Cortex of kidney (tissue), 1 donor: Measurements from ENCODE around the gene ARSJ.
"Not testable (repeated sequence)": the region's sequence is repeated elsewhere in the genome, so short reads cannot be mapped to it uniquely, and the experiment has no call there.

Source experiments
- DNase-seq: peaks from one replicate; lab custom pipeline; 2025; lab: John Stamatoyannopoulos, UW

ARSJ gene

GRCh38 chr4:113958766-113959538 is 20.5 kb downstream of the ARSJ start:
- no peak for DNase-seq

GRCh38 chr4:113957956-113958355 is 21.5 kb downstream of the ARSJ start:
- no peak for DNase-seq

GRCh38 chr4:113955948-113956347 is 23.5 kb downstream of the ARSJ start:
- DNase-seq, result no peak

- no peak for DNase-seq
Measured at GRCh38 chr4:113955411-113955810, 24.0 kb downstream of the ARSJ start.

DNA sequence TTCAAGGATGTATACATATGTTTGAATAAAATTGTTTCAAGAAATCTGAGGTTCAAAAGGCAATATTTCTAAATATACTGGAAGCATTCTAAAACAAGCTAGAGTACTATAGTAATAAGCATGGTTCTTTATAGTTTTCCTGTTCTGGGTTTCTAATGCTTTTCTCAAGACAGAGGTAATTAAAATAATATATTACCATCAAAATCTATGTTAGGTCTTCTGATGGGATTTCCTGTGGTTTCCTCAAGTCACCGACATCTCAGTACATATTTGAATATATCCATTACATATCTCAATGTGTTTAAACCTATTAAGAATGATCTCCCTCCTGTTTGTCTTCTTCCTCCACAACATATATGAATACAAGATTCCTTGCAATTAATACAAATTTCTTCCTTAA is 25.6 kb downstream of the ARSJ start:
- no peak for DNase-seq

DNA sequence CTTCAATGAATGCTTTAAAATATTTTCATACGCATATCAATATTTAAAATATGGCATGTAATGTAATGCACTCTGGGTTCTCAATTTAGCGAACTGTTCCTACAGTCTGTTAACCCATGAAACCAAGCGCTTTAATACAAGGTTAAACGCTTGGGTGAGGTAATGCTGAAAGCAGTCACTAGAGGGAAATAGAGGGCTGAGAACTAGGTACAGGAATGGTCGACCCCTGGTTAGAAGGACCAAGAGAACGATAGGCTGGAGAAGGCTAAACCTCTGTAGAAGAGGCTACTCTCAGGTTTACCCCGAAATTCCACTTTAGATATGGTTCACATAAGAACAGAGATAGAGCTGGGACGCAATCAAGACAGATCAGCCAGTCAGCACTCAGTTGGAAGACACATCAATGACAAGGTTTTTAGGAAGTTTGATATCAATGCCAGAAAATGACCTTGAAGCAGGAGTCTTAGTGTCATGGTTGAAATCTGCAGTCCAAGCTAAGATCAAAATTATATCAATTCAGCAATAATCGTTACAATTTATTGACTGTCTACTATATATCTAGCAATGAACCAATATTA is 26.9 kb downstream of the ARSJ start:
- DNase-seq, result no peak

DNA sequence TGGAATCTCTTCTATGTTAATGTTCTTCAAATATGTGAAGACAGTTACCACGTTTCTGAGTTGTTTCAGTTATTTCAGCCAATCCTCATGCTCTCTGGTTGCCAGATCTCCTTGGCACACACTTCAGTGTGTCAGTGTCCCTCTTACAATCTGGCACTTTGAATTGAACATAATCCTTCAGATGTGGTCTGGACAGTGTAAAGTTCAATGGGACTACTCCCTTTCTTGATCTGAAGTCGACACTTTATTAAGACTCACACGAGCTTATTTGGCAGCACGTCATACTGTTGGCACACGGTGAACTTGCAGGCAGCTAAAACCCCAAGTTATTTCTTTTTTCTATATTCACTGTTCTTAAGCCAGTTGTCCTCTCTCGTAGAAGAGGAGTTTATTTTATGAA is 28.2 kb downstream of the ARSJ start:
- DNase-seq, result no peak

GRCh38 chr4:113950207-113950606 is 29.2 kb downstream of the ARSJ start:
- no peak for DNase-seq

GRCh38 chr4:113947484-113947883 is 32.0 kb downstream of the ARSJ start:
- DNase-seq, result no peak

DNA sequence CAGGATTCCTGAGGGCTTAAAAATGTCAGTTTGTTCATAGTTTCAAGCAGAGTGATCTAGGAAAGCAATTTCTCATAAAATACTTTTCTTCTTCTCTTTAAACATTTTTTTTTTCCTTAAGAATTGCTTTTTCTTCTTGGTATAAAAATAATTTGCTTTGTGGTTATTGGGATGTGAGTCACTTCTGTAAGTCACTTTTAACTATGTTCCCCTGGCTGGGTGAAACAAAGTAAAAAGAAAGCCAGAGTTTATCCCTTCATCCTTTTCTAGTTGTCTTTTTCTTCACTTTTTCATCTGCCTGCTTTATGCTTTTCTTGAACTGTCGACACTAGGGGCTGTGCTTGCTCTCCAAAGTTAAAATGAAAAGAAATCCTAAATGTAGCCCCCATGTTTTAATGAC is 33.5 kb downstream of the ARSJ start:
- no peak for DNase-seq

GRCh38 chr4:113943863-113944262 is 35.6 kb downstream of the ARSJ start:
- DNase-seq, result no peak

DNA sequence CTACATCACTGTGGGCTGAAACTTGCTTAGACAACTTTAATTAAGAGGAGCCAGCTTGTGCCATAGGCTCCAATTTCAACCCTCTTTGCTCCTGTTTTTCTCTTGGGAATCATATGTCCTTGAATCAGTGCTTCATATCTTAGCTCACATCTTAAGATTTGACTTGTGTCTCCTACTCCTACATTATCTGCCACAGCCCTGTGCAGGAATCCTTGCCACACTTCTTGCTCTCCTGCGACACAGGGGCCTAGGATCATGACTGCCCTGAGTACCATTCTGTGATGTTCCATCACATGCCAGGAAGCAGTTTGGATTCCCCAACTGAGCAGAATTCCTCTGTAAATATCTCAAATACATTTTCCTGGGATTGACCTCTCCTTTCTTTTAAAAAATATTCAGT is 36.4 kb downstream of the ARSJ start:
- DNase-seq, result no peak

- DNase-seq, result no peak
Measured at GRCh38 chr4:113941836-113942235, 37.6 kb downstream of the ARSJ start.

- not testable (repeated sequence) for DNase-seq
Measured at GRCh38 chr4:113940103-113940502, 39.3 kb downstream of the ARSJ start.

GRCh38 chr4:113935190-113935589 is 44.3 kb downstream of the ARSJ start:
- DNase-seq, result no peak

DNA sequence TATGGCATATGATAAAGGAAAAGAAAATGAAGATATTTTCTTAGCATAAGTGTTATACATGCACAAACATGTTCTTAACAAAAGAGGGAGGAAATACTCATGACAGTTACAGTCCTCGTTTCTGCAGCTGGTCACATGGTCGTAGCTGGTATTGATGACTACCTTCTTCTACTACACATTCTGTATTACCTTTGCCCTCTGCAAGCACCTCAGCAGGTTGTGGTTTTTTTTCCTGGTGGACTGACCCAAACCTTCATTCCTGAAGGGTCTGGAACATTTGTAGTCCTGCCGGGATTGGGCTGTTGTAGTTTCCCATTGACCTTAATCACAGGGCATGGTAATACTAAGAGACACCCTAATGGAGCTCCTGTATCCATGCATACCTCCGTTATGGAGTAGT is 54.7 kb downstream of the ARSJ start:
- not testable (repeated sequence) for DNase-seq

DNA sequence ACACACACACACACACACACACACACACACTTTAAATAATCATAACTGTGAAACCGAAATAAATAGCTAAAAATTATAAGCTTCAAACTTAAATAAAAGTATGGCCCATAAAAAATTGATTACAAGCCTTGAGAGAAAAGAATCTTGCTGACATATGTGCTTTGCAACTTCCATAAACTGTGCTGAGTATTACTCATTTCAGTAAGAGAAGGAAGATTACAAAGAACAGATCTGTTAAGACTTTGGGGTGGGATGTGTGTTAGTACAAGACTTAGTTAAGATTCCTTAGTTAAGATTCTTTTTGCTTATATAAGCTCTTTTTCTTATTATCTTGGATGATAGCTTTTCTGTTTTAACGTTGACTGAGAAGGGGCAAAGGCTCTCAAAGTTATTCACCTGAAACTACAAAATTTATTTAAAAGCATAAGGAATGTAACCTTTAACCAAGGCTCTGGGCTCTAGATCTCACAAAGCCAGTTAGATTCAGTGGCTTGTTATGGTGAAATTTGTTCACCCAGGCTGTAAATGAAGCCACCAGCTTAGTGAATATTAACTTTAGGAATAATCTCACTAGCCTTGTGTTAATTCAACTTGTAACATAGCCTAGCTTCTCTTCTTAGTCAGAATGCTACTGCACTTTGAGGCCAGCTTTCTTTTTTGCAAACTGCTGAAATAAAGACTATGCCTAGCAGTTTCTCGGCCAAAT is 58.2 kb downstream of the ARSJ start:
- DNase-seq, result no peak

GRCh38 chr4:113919611-113920010 is 59.8 kb downstream of the ARSJ start:
- no peak for DNase-seq

GRCh38 chr4:113919145-113919544 is 60.3 kb downstream of the ARSJ start:
- DNase-seq, result no peak

- no peak for DNase-seq
Measured at GRCh38 chr4:113908829-113909228, 70.6 kb downstream of the ARSJ start.

- DNase-seq, result no peak
Measured at GRCh38 chr4:113907559-113907958, 71.9 kb downstream of the ARSJ start.

DNA sequence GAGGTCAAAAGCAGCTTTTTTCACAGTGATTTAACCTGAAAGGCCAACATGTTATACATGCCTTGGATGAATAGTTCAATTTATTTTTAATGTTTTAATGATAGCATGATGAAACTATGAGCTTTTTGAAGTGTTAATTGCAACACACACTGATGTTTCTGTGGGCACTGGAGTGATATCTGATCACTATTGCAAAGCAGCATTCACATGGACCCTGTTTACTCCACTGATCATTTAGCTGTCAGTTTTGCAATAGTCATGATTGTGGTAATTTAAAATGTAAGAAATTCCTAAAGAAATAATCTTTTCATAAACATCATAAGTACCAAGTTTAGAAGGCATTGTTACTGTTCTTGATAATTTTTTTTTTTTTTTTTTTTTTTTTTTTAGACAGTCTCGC is 74.1 kb downstream of the ARSJ start:
- no peak for DNase-seq

DNA sequence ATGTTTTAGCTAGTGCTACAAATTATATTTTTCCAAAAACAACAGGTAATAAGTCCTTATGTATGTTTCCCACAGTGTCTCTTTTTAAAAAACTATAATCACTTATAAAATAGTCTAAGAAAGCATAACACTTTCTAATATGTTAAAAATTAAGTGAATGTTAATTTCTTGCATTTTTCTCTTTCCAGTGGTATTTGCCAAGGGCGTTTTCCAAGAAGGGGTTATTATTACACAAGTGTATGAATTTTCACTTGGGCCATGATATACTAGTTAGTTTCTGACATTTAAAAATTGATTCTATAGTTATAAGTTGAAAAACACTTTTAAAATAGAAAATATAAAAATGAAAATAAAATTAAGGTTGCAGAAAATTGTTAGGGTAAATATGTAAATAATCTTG is 74.6 kb downstream of the ARSJ start:
- no peak for DNase-seq
